H1 (cell line): ENCODE results near the gene VWCE. TPM values are rescaled to one million over a fixed set of nuclear protein-coding genes. Genes with fewer than 3 reads are reported as not detected.
"Not testable (repeated sequence)": the region's sequence is repeated elsewhere in the genome, so short reads cannot be mapped to it uniquely, and the experiment has no call there.

ENCODE experiments used
- CTCF ChIA-PET: fragments of 300-600 bp; sonication (Branson Sonifier 250); formaldehyde crosslinking; loops from one replicate; lab custom pipeline; 2021; ENCODE audit not compliant: partially characterized antibody; lab: Charles Lee
- POLR2A ChIA-PET: fragments of 300-600 bp; sonication (Branson Sonifier 250); formaldehyde crosslinking; loops from one replicate; lab custom pipeline; 2021; ENCODE audit warnings: inconsistent platforms; ENCODE audit not compliant: partially characterized antibody; lab: Charles Lee
- DNase-seq, 2 experiments: peaks; one replicate each; pipeline versions ENCODE4 v3.0.0 to v3.0.0-alpha.2; 2010 to 2022; ENCODE audit warnings: low spot score in 2 of 2, low read depth in 1 of 2, mixed read lengths in 1 of 2
- FAIRE-seq: peaks from 2 replicates; lab custom pipeline; 2011; peaks lifted over from hg19 to GRCh38; lab: Jason Lieb, UNC
- H2AFZ ChIP-seq: 2 replicates; pipeline ENCODE4 v1.8.1; 2012; ENCODE audit warnings: low read length, inconsistent platforms
- H2AK5ac ChIP-seq: 2 replicates; pipeline ENCODE4 v1.6.1; 2013; ENCODE audit warnings: low read depth, low read length
- H2BK120ac ChIP-seq: replicated peaks from 2 replicates; pipeline ENCODE3; 2013; ENCODE audit warnings: low read depth, low read length, inconsistent platforms
- H2BK12ac ChIP-seq: 2 replicates; pipeline ENCODE4 v1.6.1; 2013; ENCODE audit warnings: low read depth, low read length
- H2BK15ac ChIP-seq: 2 replicates; pipeline ENCODE4 v1.6.1; 2013; ENCODE audit warnings: low read length
- H2BK20ac ChIP-seq: 2 replicates; pipeline ENCODE4 v1.6.1; 2013; ENCODE audit warnings: low read length
- H2BK5ac ChIP-seq: 2 replicates; pipeline ENCODE4 v1.6.1; 2013; ENCODE audit warnings: low read depth, low read length
- H3K14ac ChIP-seq: 2 replicates; pipeline ENCODE4 v1.6.1; 2013; ENCODE audit warnings: inconsistent platforms; ENCODE audit not compliant: insufficient read length
- H3K18ac ChIP-seq: 2 replicates; pipeline ENCODE4 v1.6.1; 2013; ENCODE audit warnings: low read length; ENCODE audit errors: extremely low read depth
- H3K23ac ChIP-seq: 2 replicates; pipeline ENCODE4 v1.6.1; 2013; ENCODE audit warnings: inconsistent platforms; ENCODE audit not compliant: insufficient read length
- H3K23me2 ChIP-seq: 2 replicates; pipeline ENCODE4 v1.6.1; 2013; ENCODE audit warnings: low read depth, low read length
- H3K27ac ChIP-seq: 2 replicates; pipeline ENCODE4 v1.6.1; 2011; ENCODE audit warnings: low read depth, low read length, inconsistent platforms
- H3K27me3 ChIP-seq, 4 experiments: replicated peaks in 1 of 4; 1 replicate in 1 of 4; 2 replicates in 3 of 4; pipeline versions ENCODE4 v1.6.1 to v1.8.1; 2011 to 2013; ENCODE audit warnings: low read length in 3 of 4, mild to moderate bottlenecking in 3 of 4, inconsistent platforms in 2 of 4, mixed read lengths in 2 of 4, moderate library complexity in 1 of 4; ENCODE audit not compliant: control insufficient read depth in 3 of 4, insufficient read depth in 3 of 4; ENCODE audit errors: extremely low read depth in 1 of 4
- H3K36me3 ChIP-seq, 4 experiments: 2 replicates each; pipeline versions ENCODE4 v1.6.1 to v1.8.1; 2011 to 2013; ENCODE audit warnings: mild to moderate bottlenecking in 4 of 4, low read length in 3 of 4, moderate library complexity in 2 of 4, control low read depth in 1 of 4, inconsistent platforms in 1 of 4; ENCODE audit not compliant: insufficient read depth in 4 of 4, control insufficient read depth in 2 of 4
- H3K4ac ChIP-seq: replicated peaks from 2 replicates; pipeline ENCODE3; 2013; ENCODE audit warnings: low read length, low read depth, mixed read lengths, inconsistent platforms; ENCODE audit not compliant: insufficient read length
- H3K4me1 ChIP-seq, 4 experiments: replicated peaks in 1 of 4; 1 replicate in 1 of 4; 2 replicates in 3 of 4; pipeline versions ENCODE4 v1.6.1 to v1.8.1; 2011 to 2013; ENCODE audit warnings: low read length in 3 of 4, inconsistent platforms in 2 of 4, mixed read lengths in 1 of 4; ENCODE audit not compliant: insufficient read depth in 4 of 4, control insufficient read depth in 3 of 4
- H3K4me2 ChIP-seq, 2 experiments: 2 replicates each; pipeline versions ENCODE4 v1.6.1 to v1.8.1; 2011 to 2013; ENCODE audit warnings: low read depth in 2 of 2, low read length in 2 of 2, control low read depth in 1 of 2, inconsistent platforms in 1 of 2, mild to moderate bottlenecking in 1 of 2; ENCODE audit not compliant: insufficient read depth in 1 of 2
- H3K4me3 ChIP-seq, 4 experiments: fragments of 200-600, 300-600 bp in 1 of 4; sonication (generic), shearing (Covaris generic), sonication (Bioruptor Twin) in 1 of 4; 2 replicates each; pipeline versions ENCODE4 v1.5.1 to v1.8.1; 2011 to 2016; ENCODE audit warnings: low read length in 4 of 4, low read depth in 3 of 4, control low read depth in 2 of 4, inconsistent platforms in 2 of 4, mild to moderate bottlenecking in 2 of 4, mixed read lengths in 1 of 4, moderate library complexity in 1 of 4; ENCODE audit not compliant: insufficient read depth in 2 of 4; ENCODE audit errors: extremely low read depth in 1 of 4
- H3K56ac ChIP-seq: replicated peaks from 2 replicates; pipeline ENCODE3; 2013; ENCODE audit warnings: low read depth, mild to moderate bottlenecking, mixed read lengths, low read length, inconsistent platforms; ENCODE audit not compliant: insufficient read length
- H3K79me1 ChIP-seq: 2 replicates; pipeline ENCODE4 v1.6.1; 2013; ENCODE audit warnings: low read depth, low read length, control low read depth
- H3K79me2 ChIP-seq, 2 experiments: 2 replicates each; pipeline versions ENCODE4 v1.6.1 to v1.8.1; 2012 to 2013; ENCODE audit warnings: low read length in 2 of 2, mild to moderate bottlenecking in 2 of 2, inconsistent platforms in 1 of 2; ENCODE audit not compliant: insufficient read depth in 2 of 2, control insufficient read depth in 1 of 2
- H3K9ac ChIP-seq, 4 experiments: replicated peaks in 1 of 4; 1 replicate in 1 of 4; 2 replicates in 3 of 4; pipeline versions ENCODE4 v1.6.1 to v1.8.1; 2011 to 2013; ENCODE audit warnings: low read depth in 3 of 4, low read length in 3 of 4, control low read depth in 2 of 4, mild to moderate bottlenecking in 2 of 4, moderate library complexity in 2 of 4, inconsistent platforms in 1 of 4; ENCODE audit errors: extremely low read depth in 1 of 4
- H3K9me3 ChIP-seq, 2 experiments: 2 replicates each; pipeline versions ENCODE4 v1.6.1 to v1.8.1; 2012 to 2013; ENCODE audit warnings: mild to moderate bottlenecking in 2 of 2, moderate library complexity in 2 of 2, control low read depth in 1 of 2, inconsistent platforms in 1 of 2, low read depth in 1 of 2, low read length in 1 of 2, mixed read lengths in 1 of 2; ENCODE audit not compliant: insufficient read depth in 2 of 2
- H4K20me1 ChIP-seq, 2 experiments: replicated peaks in 1 of 2; 2 replicates each; pipeline versions ENCODE3 to v1.8.1; 2011 to 2013; ENCODE audit warnings: inconsistent platforms in 2 of 2, low read length in 2 of 2, mild to moderate bottlenecking in 1 of 2; ENCODE audit not compliant: insufficient read depth in 2 of 2, control insufficient read depth in 1 of 2
- H4K5ac ChIP-seq: 2 replicates; pipeline ENCODE4 v1.6.1; 2013; ENCODE audit warnings: low read length, low read depth, mixed read lengths, inconsistent platforms; ENCODE audit not compliant: insufficient read length
- H4K8ac ChIP-seq: 2 replicates; pipeline ENCODE4 v1.8.0; 2013; ENCODE audit warnings: mild to moderate bottlenecking, moderate library complexity, low read length, inconsistent platforms; ENCODE audit not compliant: insufficient read depth; ENCODE audit errors: extremely low read depth
- H4K91ac ChIP-seq: replicated peaks from 2 replicates; pipeline ENCODE3; 2013; ENCODE audit warnings: low read length, mixed read lengths, inconsistent platforms; ENCODE audit not compliant: insufficient read length
- WGBS, 2 experiments: shearing (Covaris generic) in 1 of 2; methylation state at CpG; one replicate each; pipeline versions ENCODE4 v1.1.6 to v1.1.7; 2013 to 2015; ENCODE audit warnings: low lambda C conversion rate in 2 of 2, mixed read lengths in 2 of 2, inconsistent platforms in 1 of 2, low coverage in 1 of 2, missing lambda C conversion rate in 1 of 2; ENCODE audit not compliant: insufficient replicate concordance in 2 of 2, insufficient coverage in 1 of 2, insufficient read length in 1 of 2; ENCODE audit errors: extremely low coverage in 1 of 2, missing lambda C conversion rate in 1 of 2; 5-methylcytosine and 5-hydroxymethylcytosine counted together
- polyA plus RNA-seq, 7 experiments: library from polyadenylated mRNA; depleted of rRNA in 3 of 7; stranded (reverse) in 5 of 7; unstranded in 2 of 7; fragments of >200 nt in 5 of 7; fragments of 200-250 nt in 2 of 7; gene quantifications; 1 replicate in 5 of 7; 2 replicates in 1 of 7; 4 replicates in 1 of 7; pipeline versions ENCODE4 v1.2.1 to v1.2.3, GENCODE V29; 2011 to 2013; ENCODE audit warnings: missing spikeins in 2 of 7, mixed read lengths in 2 of 7
- total RNA-seq: library from RNA; stranded (reverse); fragmentation: NEBNext Ultra II Directional; extraction: Animal tissue kit (Norgen Biotek cat#: 25700); gene quantifications from 2 replicates; pipeline ENCODE4 v1.2.1, GENCODE V29; 2021

Gene VWCE
- total and polyA plus RNA-seq, 2 of the 8 experiments (the other 6 are each of a cell fraction or from before 2014, with no cell fraction given), result 9.5 to 12.3 TPM

- H3K18ac ChIP-seq, H3K36me3 ChIP-seq, H3K23me2 ChIP-seq, H3K4me3 ChIP-seq, H3K27me3 ChIP-seq, FAIRE-seq, H3K23ac ChIP-seq, H3K4ac ChIP-seq, H3K14ac ChIP-seq, H4K91ac ChIP-seq, H2BK20ac ChIP-seq, H2BK15ac ChIP-seq, DNase-seq, H3K56ac ChIP-seq, H2BK120ac ChIP-seq, H2BK12ac ChIP-seq, CTCF ChIA-PET, H3K4me1 ChIP-seq, H2AFZ ChIP-seq, POLR2A ChIA-PET, H2BK5ac ChIP-seq, H2AK5ac ChIP-seq, H4K5ac ChIP-seq, H3K79me1 ChIP-seq, H3K4me2 ChIP-seq, H3K79me2 ChIP-seq, H3K9me3 ChIP-seq, H3K27ac ChIP-seq, H4K8ac ChIP-seq, H4K20me1 ChIP-seq, H3K9ac ChIP-seq: not testable (repeated sequence)
- 87% methylated on average over 5 of the region's 5 CpGs; no CpG with 5 or more reads in 1 of the 2 experiments for WGBS, 2 experiments
Measured at GRCh38 chr11:61219016-61219415, 76.1 kb downstream of the VWCE start.

GRCh38 chr11:61218306-61218705 is 76.8 kb downstream of the VWCE start:
- H3K56ac ChIP-seq, H3K79me2 ChIP-seq, H4K91ac ChIP-seq, DNase-seq, H3K27ac ChIP-seq, H3K27me3 ChIP-seq, H2AFZ ChIP-seq, POLR2A ChIA-PET, H4K8ac ChIP-seq, H3K23me2 ChIP-seq, H2BK20ac ChIP-seq, H3K4me1 ChIP-seq, H4K5ac ChIP-seq, H3K23ac ChIP-seq, H3K36me3 ChIP-seq, H3K4me3 ChIP-seq, H3K14ac ChIP-seq, H2BK120ac ChIP-seq, H2BK5ac ChIP-seq, H2AK5ac ChIP-seq, H3K4ac ChIP-seq, CTCF ChIA-PET, H3K18ac ChIP-seq, FAIRE-seq, H2BK12ac ChIP-seq, H3K9ac ChIP-seq, H3K79me1 ChIP-seq, H3K4me2 ChIP-seq, H2BK15ac ChIP-seq, H4K20me1 ChIP-seq, H3K9me3 ChIP-seq: not testable (repeated sequence)
- WGBS, 2 experiments, result no CpG with 5 or more reads among the region's 4 CpGs
